WERI-Rb-1 (cell line): Measurements from ENCODE around the gene PRDM8.
"Not testable (repeated sequence)": the region's sequence is repeated elsewhere in the genome, so short reads cannot be mapped to it uniquely, and the experiment has no call there.

Experiments
- DNase-seq: peaks from one replicate; pipeline ENCODE4 v3.0.0-alpha.2; 2020
- H3K27ac ChIP-seq: fragments of 250-450 bp; sonication (Bioruptor Pico); 2 replicates; pipeline ENCODE4 v1.5.1; 2020; ENCODE audit warnings: mild to moderate bottlenecking, moderate library complexity
- H3K27me3 ChIP-seq: fragments of 250-450 bp; sonication (Bioruptor Pico); 2 replicates; pipeline ENCODE4 v1.5.1; 2021; ENCODE audit warnings: mild to moderate bottlenecking, low read depth, moderate library complexity; ENCODE audit not compliant: insufficient read depth, severe bottlenecking
- H3K36me3 ChIP-seq: fragments of 250-450 bp; sonication (Bioruptor Pico); 2 replicates; pipeline ENCODE4 v1.5.1; 2020; ENCODE audit warnings: mild to moderate bottlenecking, moderate library complexity
- H3K4me3 ChIP-seq: 2 replicates; pipeline ENCODE4 v1.5.1; 2011; ENCODE audit warnings: low read depth, mild to moderate bottlenecking, control low read depth, low read length
- H3K9me3 ChIP-seq: fragments of 250-450 bp; sonication (Bioruptor Pico); 2 replicates; pipeline ENCODE4 v1.5.1; 2021; ENCODE audit warnings: mild to moderate bottlenecking, moderate library complexity; ENCODE audit not compliant: severe bottlenecking
- TF ChIP-seq, protein P1 (sequence below): IDR thresholded peaks from 2 replicates; pipeline ENCODE4 v1.5.1; 2011; ENCODE audit warnings: low read depth, mild to moderate bottlenecking, control low read depth, inconsistent platforms, low read length

PRDM8 gene

DNA sequence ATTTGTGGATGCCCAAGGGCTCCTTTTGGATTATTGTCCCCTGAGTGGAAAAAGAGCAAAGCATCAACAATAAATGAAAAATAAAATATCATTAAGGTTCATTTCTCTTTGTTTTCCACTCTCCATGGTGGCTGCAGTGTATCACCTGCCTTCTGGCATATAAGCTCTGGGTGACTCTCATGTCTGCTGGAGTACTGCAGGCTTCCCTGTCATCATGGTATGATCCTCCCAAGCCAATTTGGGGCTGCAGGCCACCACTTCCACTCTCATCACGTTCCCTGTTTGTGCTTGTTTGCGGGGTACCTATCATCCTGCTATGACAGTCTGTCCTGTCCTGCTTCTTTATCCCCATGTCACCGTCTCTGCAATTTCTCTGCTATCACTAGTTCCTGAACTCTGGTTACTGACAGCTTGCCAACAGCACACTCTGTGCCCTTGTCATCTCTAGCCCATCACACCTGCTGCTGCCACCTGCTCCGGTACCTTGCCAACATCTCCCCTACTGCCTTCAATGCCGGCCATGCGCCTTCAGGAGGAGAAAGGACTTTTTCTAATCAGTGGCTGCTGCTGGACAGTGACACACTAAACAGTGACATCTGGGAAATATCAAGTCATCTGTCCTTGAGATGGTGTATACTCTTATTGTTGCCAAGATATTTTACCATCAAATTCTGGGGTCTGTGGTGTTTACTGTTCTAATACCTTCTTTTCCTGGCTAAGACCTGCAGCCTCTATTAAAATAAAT is 46.1 kb downstream of the PRDM8 start:
- no peaks in the 10 kb centered on the region for H3K36me3 ChIP-seq
- no peaks in the 10 kb centered on the region for H3K9me3 ChIP-seq
- TF ChIP-seq, protein P1, sequence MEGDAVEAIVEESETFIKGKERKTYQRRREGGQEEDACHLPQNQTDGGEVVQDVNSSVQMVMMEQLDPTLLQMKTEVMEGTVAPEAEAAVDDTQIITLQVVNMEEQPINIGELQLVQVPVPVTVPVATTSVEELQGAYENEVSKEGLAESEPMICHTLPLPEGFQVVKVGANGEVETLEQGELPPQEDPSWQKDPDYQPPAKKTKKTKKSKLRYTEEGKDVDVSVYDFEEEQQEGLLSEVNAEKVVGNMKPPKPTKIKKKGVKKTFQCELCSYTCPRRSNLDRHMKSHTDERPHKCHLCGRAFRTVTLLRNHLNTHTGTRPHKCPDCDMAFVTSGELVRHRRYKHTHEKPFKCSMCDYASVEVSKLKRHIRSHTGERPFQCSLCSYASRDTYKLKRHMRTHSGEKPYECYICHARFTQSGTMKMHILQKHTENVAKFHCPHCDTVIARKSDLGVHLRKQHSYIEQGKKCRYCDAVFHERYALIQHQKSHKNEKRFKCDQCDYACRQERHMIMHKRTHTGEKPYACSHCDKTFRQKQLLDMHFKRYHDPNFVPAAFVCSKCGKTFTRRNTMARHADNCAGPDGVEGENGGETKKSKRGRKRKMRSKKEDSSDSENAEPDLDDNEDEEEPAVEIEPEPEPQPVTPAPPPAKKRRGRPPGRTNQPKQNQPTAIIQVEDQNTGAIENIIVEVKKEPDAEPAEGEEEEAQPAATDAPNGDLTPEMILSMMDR: no peak
- no peak overlapping the region for H3K4me3 ChIP-seq
- no peak for DNase-seq
- no peak overlapping the region for H3K27ac ChIP-seq
- H3K27me3 ChIP-seq: no peaks in the 10 kb centered on the region

DNA sequence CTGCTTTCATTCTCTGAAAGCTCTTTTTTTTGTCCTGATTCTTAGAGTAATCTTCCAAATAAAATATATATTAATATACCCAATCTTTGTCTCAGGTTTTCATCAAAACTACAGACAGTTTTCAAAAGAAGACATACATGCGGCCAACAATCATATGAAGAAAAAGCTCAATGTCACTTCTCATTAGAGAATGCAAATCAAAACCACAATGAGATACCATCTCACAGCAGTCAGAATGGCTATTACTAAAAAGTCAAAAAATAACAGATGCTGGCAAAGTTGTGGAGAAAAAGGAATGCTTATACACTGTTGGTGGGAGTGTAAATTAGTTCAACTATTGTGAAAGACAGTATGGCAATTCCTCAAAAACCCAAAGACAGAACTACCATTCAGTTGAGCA is 50.2 kb downstream of the PRDM8 start:
- not testable (repeated sequence) for H3K9me3 ChIP-seq, H3K36me3 ChIP-seq, DNase-seq, H3K4me3 ChIP-seq, H3K27me3 ChIP-seq, H3K27ac ChIP-seq

DNA sequence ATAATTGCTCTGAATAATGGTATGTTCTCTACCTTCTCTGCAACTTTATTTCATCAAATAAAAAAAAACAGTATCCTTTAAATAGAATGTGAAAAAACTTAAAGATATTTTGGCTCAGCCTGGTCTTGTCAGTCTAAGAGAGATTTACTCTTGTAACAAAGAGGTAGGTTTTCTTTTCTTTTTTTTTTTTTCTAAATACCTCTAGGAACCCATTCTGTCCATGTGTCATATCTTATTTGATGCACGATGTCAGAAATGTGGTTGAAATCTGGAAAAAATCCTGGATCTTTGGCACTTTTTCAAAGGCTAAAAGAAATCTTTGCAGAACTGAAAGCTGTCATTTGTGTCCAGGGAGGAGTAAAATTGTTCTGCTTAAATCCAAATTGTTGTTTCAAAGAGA is 51.8 kb downstream of the PRDM8 start:
- TF ChIP-seq, protein P1: no peak
- Histone ChIP-seq H3K9me3 (no peaks in the 10 kb centered on the region), H3K36me3 (no peaks in the 10 kb centered on the region)

DNA sequence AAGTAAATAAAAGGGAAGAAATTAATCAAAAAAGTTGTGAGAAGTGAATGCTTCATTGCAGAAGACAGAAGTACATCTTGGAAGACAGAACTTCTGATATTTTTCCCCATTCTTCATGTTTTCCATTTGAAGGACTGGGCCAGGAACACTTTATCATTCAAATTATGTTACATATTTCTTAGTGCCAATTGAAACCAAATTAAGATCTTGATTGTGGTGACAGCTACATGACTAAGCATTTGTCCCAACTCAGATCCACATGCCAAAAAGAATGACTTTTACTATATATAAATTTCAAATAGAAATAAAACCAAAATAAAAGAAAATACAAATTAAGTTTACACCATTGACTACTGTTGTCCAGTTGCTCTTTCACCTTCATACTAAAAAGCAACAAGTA is 55.1 kb downstream of the PRDM8 start:
- H3K4me3 ChIP-seq: no peak overlapping the region
- H3K27ac ChIP-seq: no peak overlapping the region
- H3K36me3 ChIP-seq: no peaks in the 10 kb centered on the region
- TF ChIP-seq, protein P1: no peak
- H3K27me3 ChIP-seq: no peaks in the 10 kb centered on the region
- no peak for DNase-seq
- no peaks in the 10 kb centered on the region for H3K9me3 ChIP-seq

More for the DNA sequence above, 51.8 kb downstream of the PRDM8 start:
- H3K27ac ChIP-seq: no peak overlapping the region
- DNase-seq: no peak
- H3K4me3 ChIP-seq: no peak overlapping the region
- H3K27me3 ChIP-seq: no peaks in the 10 kb centered on the region

GRCh38 chr4:80252953-80253352 is 55.6 kb downstream of the PRDM8 start:
- Histone ChIP-seq H3K36me3 (no peaks in the 10 kb centered on the region), H3K9me3 (no peaks in the 10 kb centered on the region), H3K27me3 (no peaks in the 10 kb centered on the region), H3K27ac (no peak overlapping the region), H3K4me3 (no peak overlapping the region)
- no peak for DNase-seq
- TF ChIP-seq, protein P1: no peak

DNA sequence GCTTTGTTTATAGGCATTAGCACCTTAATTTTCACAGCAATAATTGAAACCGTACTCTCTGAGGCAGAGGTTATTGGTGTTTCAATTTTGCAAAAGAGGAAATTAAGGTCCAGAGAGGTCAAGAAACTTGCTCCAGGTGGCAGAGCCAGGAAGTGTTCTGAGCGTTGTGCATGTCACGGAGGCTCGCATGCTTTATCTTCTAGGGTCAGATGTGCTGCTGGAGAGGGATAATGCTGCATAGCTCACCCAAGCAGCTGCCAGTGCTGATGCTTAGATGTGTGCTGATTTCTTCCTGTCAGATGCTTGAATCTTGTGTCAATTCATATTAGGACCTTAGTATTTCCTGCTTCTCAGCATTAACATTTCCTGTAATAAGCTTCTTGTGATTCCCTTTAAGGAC is 56.2 kb downstream of the PRDM8 start:
- H3K4me3 ChIP-seq: no peak overlapping the region
- H3K27ac ChIP-seq: no peak overlapping the region
- TF ChIP-seq, protein P1: no peak
- no peaks in the 10 kb centered on the region for H3K27me3 ChIP-seq
- no peak for DNase-seq
- H3K36me3 ChIP-seq: no peaks in the 10 kb centered on the region
- H3K9me3 ChIP-seq: no peaks in the 10 kb centered on the region
